OCI-M2 (cell line): ENCODE measurements around the gene GPAM.
"Not testable (repeated sequence)": the region's sequence is repeated elsewhere in the genome, so short reads cannot be mapped to it uniquely, and the experiment has no call there.

Experiments used
- DNase-seq: peaks from one replicate; lab custom pipeline; 2025; ENCODE audit not compliant: unreplicated experiment; lab: John Stamatoyannopoulos, UW

GPAM gene

GRCh38 chr10:112137154-112137987 lies 46.2 kb downstream of the GPAM start:
- DNase-seq, result no peak

- DNase-seq, result no peak
Observed at GRCh38 chr10:112136486-112137153, 46.9 kb downstream of the GPAM start.

- no peak for DNase-seq
Observed at GRCh38 chr10:112135604-112136003, 48.0 kb downstream of the GPAM start.

GRCh38 chr10:112132435-112132834 lies 51.1 kb downstream of the GPAM start:
- no peak for DNase-seq

GRCh38 chr10:112131996-112132395 lies 51.6 kb downstream of the GPAM start:
- no peak for DNase-seq

GRCh38 chr10:112131346-112131745 lies 52.2 kb downstream of the GPAM start:
- DNase-seq, result no peak

- no peak for DNase-seq
Observed at GRCh38 chr10:112126901-112127300, 56.7 kb downstream of the GPAM start.

GRCh38 chr10:112126172-112126571 lies 57.4 kb downstream of the GPAM start:
- no peak for DNase-seq

- no peak for DNase-seq
Observed at GRCh38 chr10:112124866-112125265, 58.7 kb downstream of the GPAM start.

GRCh38 chr10:112122827-112123226 lies 60.7 kb downstream of the GPAM start:
- no peak for DNase-seq

GRCh38 chr10:112120491-112120890 lies 63.1 kb downstream of the GPAM start:
- no peak for DNase-seq

- no peak for DNase-seq
Observed at GRCh38 chr10:112115781-112116385, 67.7 kb downstream of the GPAM start.

GRCh38 chr10:112109779-112110178 lies 73.8 kb downstream of the GPAM start:
- DNase-seq, result not testable (repeated sequence)
